Neural progenitor cell (in vitro differentiated cells): Measurements from ENCODE around the gene DTNB. TPM values are rescaled to one million over a fixed set of nuclear protein-coding genes. Genes with fewer than 3 reads are reported as not detected.

Source experiments
- DNase-seq: peaks from one replicate; pipeline ENCODE4 v3.0.0-alpha.2; 2016; ENCODE audit warnings: low spot score
- H2AFZ ChIP-seq: fragments of 200-600 bp; sonication (generic); replicated peaks from 2 replicates; pipeline ENCODE4 v1.6.1; 2016; ENCODE audit warnings: antibody characterized with exemption
- H3F3A ChIP-seq: fragments of 200-600 bp; sonication (generic); 2 replicates; pipeline ENCODE4 v1.6.1; 2016; ENCODE audit warnings: antibody characterized with exemption, low read depth
- H3K27ac ChIP-seq: fragments of 200-600 bp; sonication (generic); 2 replicates; pipeline ENCODE4 v1.5.1; 2016; ENCODE audit warnings: mild to moderate bottlenecking
- H3K27me3 ChIP-seq: fragments of 200-600 bp; sonication (generic); 2 replicates; pipeline ENCODE4 v1.6.1; 2016; ENCODE audit warnings: mild to moderate bottlenecking, moderate library complexity
- H3K36me3 ChIP-seq: fragments of 200-600 bp; sonication (generic); 2 replicates; pipeline ENCODE4 v1.5.1; 2016
- H3K4me1 ChIP-seq: fragments of 200-600 bp; sonication (generic); 2 replicates; pipeline ENCODE4 v1.6.1; 2016; ENCODE audit warnings: mixed run types
- H3K4me2 ChIP-seq: fragments of 200-600 bp; sonication (generic); 2 replicates; pipeline ENCODE4 v1.6.1; 2016
- H3K4me3 ChIP-seq: fragments of 200-600 bp; sonication (generic); 2 replicates; pipeline ENCODE4 v1.5.1; 2016
- H3K79me2 ChIP-seq: fragments of 200-600 bp; sonication (generic); 2 replicates; pipeline ENCODE4 v1.6.1; 2016; ENCODE audit warnings: low read depth
- H3K9ac ChIP-seq: fragments of 200-600 bp; sonication (generic); 2 replicates; pipeline ENCODE4 v1.6.1; 2016
- H3K9me3 ChIP-seq: fragments of 200-600 bp; sonication (generic); 2 replicates; pipeline ENCODE4 v1.5.1; 2016; ENCODE audit warnings: low read depth
- H4K20me1 ChIP-seq: fragments of 200-600 bp; sonication (generic); 2 replicates; pipeline ENCODE4 v1.6.1; 2016; ENCODE audit warnings: low read depth
- H3K27ac Mint-ChIP-seq: 3 replicates; pipeline ENCODE4 v1.8.0; 2021; ENCODE audit warnings: mixed read lengths
- H3K27me3 Mint-ChIP-seq: 2 replicates; pipeline ENCODE4 v1.8.0; 2022; ENCODE audit warnings: low read depth, mild to moderate bottlenecking, inconsistent platforms, moderate library complexity, mixed read lengths; ENCODE audit not compliant: insufficient read depth
- H3K36me3 Mint-ChIP-seq: 3 replicates; pipeline ENCODE4 v1.8.0; 2021; ENCODE audit warnings: mixed read lengths
- H3K4me1 Mint-ChIP-seq: 3 replicates; pipeline ENCODE4 v1.8.0; 2021; ENCODE audit warnings: mixed read lengths
- H3K4me3 Mint-ChIP-seq: 3 replicates; pipeline ENCODE4 v1.8.0; 2021; ENCODE audit warnings: mild to moderate bottlenecking, moderate library complexity, mixed read lengths
- H3K9me3 Mint-ChIP-seq: 3 replicates; pipeline ENCODE4 v1.8.0; 2020; ENCODE audit warnings: mixed read lengths
- CTCF ChIP-seq: fragments of 200-600 bp; sonication (generic); IDR thresholded peaks from 2 replicates; pipeline ENCODE4 v1.5.1; 2017; ENCODE audit warnings: antibody characterized with exemption, mild to moderate bottlenecking
- EZH2 ChIP-seq: fragments of 200-600 bp; sonication (generic); IDR thresholded peaks from 2 replicates; pipeline ENCODE4 v1.6.1; 2017; ENCODE audit warnings: antibody characterized with exemption, mild to moderate bottlenecking, moderate library complexity
- EZH2phosphoT487 ChIP-seq: fragments of 200-600 bp; sonication (generic); IDR thresholded peaks from 2 replicates; pipeline ENCODE4 v1.6.1; 2017; ENCODE audit warnings: antibody characterized with exemption
- total RNA-seq: library from RNA; depleted of rRNA; stranded (reverse); fragments of >200 nt; gene quantifications from 2 replicates; pipeline ENCODE4 v1.2.3, GENCODE V29; 2015; ENCODE audit warnings: low replicate concordance

The DTNB gene
- total RNA-seq, 1 donor from 2014 or later = 27.1 TPM

- H2AFZ ChIP-seq = no peak overlapping the region
- H3K4me1 ChIP-seq = no peaks in the 10 kb centered on the region
- DNase-seq = no peak
- no peaks in the 10 kb centered on the region for H3K27me3 ChIP-seq
- H3K4me2 ChIP-seq = no peak overlapping the region
- no peak overlapping the region for H3K27ac ChIP-seq
- no peaks in the 10 kb centered on the region for H3K36me3 ChIP-seq
- no peaks in the 10 kb centered on the region for H3K79me2 ChIP-seq
- H3F3A ChIP-seq = no peaks in the 10 kb centered on the region
- no peak for TF ChIP-seq CTCF
- no peak for TF ChIP-seq EZH2phosphoT487
- TF ChIP-seq EZH2 = no peak
- H3K9me3 Mint-ChIP-seq = no peaks in the 10 kb centered on the region
- H3K9me3 ChIP-seq = no peaks in the 10 kb centered on the region
- no peaks in the 10 kb centered on the region for H3K27me3 Mint-ChIP-seq
- H3K36me3 Mint-ChIP-seq = peaks cover 2% of the 10 kb centered on the region
- no peak overlapping the region for H3K4me3 ChIP-seq
- H3K4me1 Mint-ChIP-seq = peaks cover 9% of the 10 kb centered on the region
- no peak overlapping the region for H3K4me3 Mint-ChIP-seq
- no peaks in the 10 kb centered on the region for H4K20me1 ChIP-seq
- H3K9ac ChIP-seq = no peak overlapping the region
- no peak overlapping the region for H3K27ac Mint-ChIP-seq
Measured at GRCh38 chr2:25544445-25544844, 128.9 kb downstream of the DTNB start.

- TF ChIP-seq EZH2 (no peak), EZH2phosphoT487 (no peak), CTCF (no peak)
- H3K9me3 Mint-ChIP-seq = no peaks in the 10 kb centered on the region
- Histone ChIP-seq H3K9me3 (no peaks in the 10 kb centered on the region), H2AFZ (no peak overlapping the region), H3K4me3 (no peak overlapping the region), H3K9ac (no peak overlapping the region), H3K79me2 (no peaks in the 10 kb centered on the region), H3K4me1 (no peaks in the 10 kb centered on the region), H4K20me1 (no peaks in the 10 kb centered on the region), H3F3A (no peaks in the 10 kb centered on the region), H3K27me3 (no peaks in the 10 kb centered on the region), H3K36me3 (no peaks in the 10 kb centered on the region), H3K4me2 (no peak overlapping the region), H3K27ac (no peak overlapping the region)
- H3K4me3 Mint-ChIP-seq = no peak overlapping the region
- H3K4me1 Mint-ChIP-seq = peaks cover 9% of the 10 kb centered on the region
- peak overlapping the region; percentile 78 for H3K27ac Mint-ChIP-seq
- H3K36me3 Mint-ChIP-seq = peaks cover 2% of the 10 kb centered on the region
- no peak for DNase-seq
- H3K27me3 Mint-ChIP-seq = no peaks in the 10 kb centered on the region
Measured at GRCh38 chr2:25543939-25544338, 129.4 kb downstream of the DTNB start.

- Mint-ChIP-seq H3K36me3 (peaks cover 8% of the 10 kb centered on the region), H3K4me3 (no peak overlapping the region), H3K9me3 (peaks cover 7% of the 10 kb centered on the region), H3K27me3 (peaks cover 4% of the 10 kb centered on the region), H3K4me1 (peaks cover 12% of the 10 kb centered on the region), H3K27ac (no peak overlapping the region)
- Histone ChIP-seq H3K4me2 (no peak overlapping the region), H3F3A (no peaks in the 10 kb centered on the region), H3K4me3 (no peak overlapping the region), H3K27ac (no peak overlapping the region), H3K79me2 (no peaks in the 10 kb centered on the region), H3K36me3 (no peaks in the 10 kb centered on the region), H3K4me1 (no peaks in the 10 kb centered on the region), H2AFZ (no peak overlapping the region), H3K9me3 (no peaks in the 10 kb centered on the region), H3K9ac (no peak overlapping the region), H3K27me3 (no peaks in the 10 kb centered on the region), H4K20me1 (no peaks in the 10 kb centered on the region)
- DNase-seq = no peak
- TF ChIP-seq CTCF (no peak), EZH2phosphoT487 (no peak), EZH2 (no peak)
Measured at GRCh38 chr2:25541378-25541777, 132.0 kb downstream of the DTNB start.
